ACC112 (cell line): ENCODE measurements around the gene ESRP2.

Experiments
- H2AFZ ChIP-seq: fragments of 200-600 bp; sonication (generic); one replicate; pipeline ENCODE4 v1.6.0; 2017; ENCODE audit warnings: antibody characterized with exemption, low read length; ENCODE audit not compliant: unreplicated experiment
- H3K27ac ChIP-seq: fragments of 200-600 bp; sonication (generic); 2 replicates; pipeline ENCODE4 v1.5.1; 2014; ENCODE audit warnings: low read depth, mild to moderate bottlenecking, antibody characterized with exemption, low read length, moderate library complexity
- H3K27me3 ChIP-seq: fragments of 200-600 bp; sonication (generic); 2 replicates; pipeline ENCODE4 v1.6.1; 2014; ENCODE audit warnings: mild to moderate bottlenecking, antibody characterized with exemption, low read length, moderate library complexity, mixed read lengths; ENCODE audit not compliant: insufficient read depth
- H3K36me3 ChIP-seq: fragments of 200-600 bp; sonication (generic); 2 replicates; pipeline ENCODE4 v1.6.1; 2016; ENCODE audit warnings: mild to moderate bottlenecking, antibody characterized with exemption, low read length, moderate library complexity, mixed read lengths; ENCODE audit not compliant: insufficient read depth
- H3K4me1 ChIP-seq: fragments of 200-600 bp; sonication (generic); one replicate; pipeline ENCODE4 v1.6.1; 2016; ENCODE audit warnings: low read length, mixed read lengths; ENCODE audit not compliant: insufficient read depth, unreplicated experiment, control insufficient read depth
- H3K4me3 ChIP-seq: fragments of 200-600 bp; sonication (generic); 2 replicates; pipeline ENCODE4 v1.5.1; 2014; ENCODE audit warnings: mild to moderate bottlenecking, low read depth, low read length
- H3K79me2 ChIP-seq: fragments of 200-600 bp; sonication (generic); one replicate; pipeline ENCODE4 v1.6.0; 2016; ENCODE audit warnings: low read length; ENCODE audit not compliant: control insufficient read depth, unreplicated experiment, insufficient read depth

Gene ESRP2

GRCh38 chr16:68236826-68237242 is 907 bp upstream of the ESRP2 start:
- H2AFZ ChIP-seq = peak overlapping the region; percentile 70
- H3K4me3 ChIP-seq = peak overlapping the region; percentile 70
- H3K36me3 ChIP-seq = no peaks in the 10 kb centered on the region
- no peaks in the 10 kb centered on the region for H3K79me2 ChIP-seq
- H3K4me1 ChIP-seq = peaks cover 14% of the 10 kb centered on the region
- H3K27ac ChIP-seq = peak overlapping the region; percentile 75
- H3K27me3 ChIP-seq = no peaks in the 10 kb centered on the region

DNA sequence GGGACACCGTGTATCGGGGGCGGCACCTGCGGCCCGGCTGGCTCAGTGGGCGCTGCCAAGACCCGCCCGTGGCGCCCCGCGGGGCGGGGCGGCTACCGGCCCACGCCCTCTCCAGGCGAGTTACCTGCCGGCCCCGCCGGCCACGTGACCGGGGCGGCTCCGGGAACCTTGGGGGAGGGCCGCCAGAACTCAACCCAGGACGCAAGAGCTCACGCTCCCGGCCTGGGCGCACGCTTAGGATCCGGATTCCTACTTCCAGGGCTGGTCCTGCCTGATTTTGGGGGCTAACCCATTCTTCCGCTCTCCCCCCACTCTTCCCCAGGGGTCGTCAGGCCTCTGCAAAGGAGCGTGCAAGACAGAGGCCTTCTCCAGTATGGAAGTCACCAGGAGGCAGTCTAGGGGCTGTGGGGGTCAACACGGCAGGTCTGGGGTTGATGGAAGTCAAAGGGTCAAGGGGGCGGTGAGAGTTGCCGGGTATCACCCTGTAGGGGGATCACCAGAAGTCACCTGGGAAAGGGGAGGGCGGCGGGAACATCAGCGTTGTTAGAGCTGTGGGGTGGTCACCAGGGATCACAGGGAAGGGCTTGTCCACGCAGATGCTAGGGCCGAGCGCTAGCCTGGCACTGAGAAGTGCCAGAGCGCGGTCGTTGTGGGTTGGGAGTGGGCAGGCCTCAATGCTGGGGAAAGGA is 354 bp upstream of the ESRP2 start:
- H3K4me3 ChIP-seq = peak overlapping the region; percentile 70
- no peaks in the 10 kb centered on the region for H3K36me3 ChIP-seq
- no peaks in the 10 kb centered on the region for H3K27me3 ChIP-seq
- no peak overlapping the region for H2AFZ ChIP-seq
- H3K27ac ChIP-seq = peak overlapping the region; percentile 75; the same call in 1 of the 2 replicates
- peaks cover 14% of the 10 kb centered on the region for H3K4me1 ChIP-seq
- no peaks in the 10 kb centered on the region for H3K79me2 ChIP-seq

DNA sequence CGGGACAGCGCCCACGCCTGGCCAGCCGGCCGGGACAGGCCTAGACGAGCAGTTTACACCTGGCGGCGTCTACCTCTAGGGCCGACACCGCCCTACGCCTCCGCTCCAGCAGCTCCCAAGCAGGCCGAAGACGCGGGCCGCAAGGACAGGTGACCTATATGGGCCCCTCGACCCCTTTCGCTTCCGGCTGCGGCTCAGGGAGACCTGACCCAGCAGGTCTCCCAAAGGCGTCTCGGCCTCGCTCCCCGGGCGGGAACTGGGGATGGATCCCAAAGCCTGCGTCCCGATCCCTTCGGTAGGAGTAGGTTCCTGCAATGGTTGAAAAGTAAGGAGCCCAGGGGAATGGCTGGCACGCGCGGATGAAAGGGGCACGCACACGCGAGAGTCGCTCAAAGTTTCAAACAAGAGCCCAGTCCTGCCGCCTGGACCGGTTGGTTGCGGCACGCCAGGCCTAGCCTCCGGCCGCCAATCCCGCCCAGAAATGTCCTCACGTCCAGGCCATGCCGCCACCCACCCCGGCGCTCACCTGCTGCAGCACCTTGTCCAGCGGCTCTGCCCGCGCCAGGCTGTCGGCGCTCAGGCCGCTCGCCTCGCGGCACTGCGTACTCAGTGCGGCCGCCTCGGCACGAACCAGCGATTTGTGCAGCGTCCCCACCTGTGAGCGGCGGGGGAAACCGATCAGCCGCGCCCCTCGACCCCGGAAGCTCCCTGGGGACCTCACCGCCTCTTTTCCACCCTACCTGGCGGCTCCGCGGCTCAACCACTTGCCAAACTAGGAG is 630 bp downstream of the ESRP2 start:
- no peaks in the 10 kb centered on the region for H3K27me3 ChIP-seq
- no peaks in the 10 kb centered on the region for H3K36me3 ChIP-seq
- H3K27ac ChIP-seq = no peak overlapping the region
- peaks cover 14% of the 10 kb centered on the region for H3K4me1 ChIP-seq
- no peaks in the 10 kb centered on the region for H3K79me2 ChIP-seq
- H3K4me3 ChIP-seq = no peak overlapping the region
- H2AFZ ChIP-seq = no peak overlapping the region

DNA sequence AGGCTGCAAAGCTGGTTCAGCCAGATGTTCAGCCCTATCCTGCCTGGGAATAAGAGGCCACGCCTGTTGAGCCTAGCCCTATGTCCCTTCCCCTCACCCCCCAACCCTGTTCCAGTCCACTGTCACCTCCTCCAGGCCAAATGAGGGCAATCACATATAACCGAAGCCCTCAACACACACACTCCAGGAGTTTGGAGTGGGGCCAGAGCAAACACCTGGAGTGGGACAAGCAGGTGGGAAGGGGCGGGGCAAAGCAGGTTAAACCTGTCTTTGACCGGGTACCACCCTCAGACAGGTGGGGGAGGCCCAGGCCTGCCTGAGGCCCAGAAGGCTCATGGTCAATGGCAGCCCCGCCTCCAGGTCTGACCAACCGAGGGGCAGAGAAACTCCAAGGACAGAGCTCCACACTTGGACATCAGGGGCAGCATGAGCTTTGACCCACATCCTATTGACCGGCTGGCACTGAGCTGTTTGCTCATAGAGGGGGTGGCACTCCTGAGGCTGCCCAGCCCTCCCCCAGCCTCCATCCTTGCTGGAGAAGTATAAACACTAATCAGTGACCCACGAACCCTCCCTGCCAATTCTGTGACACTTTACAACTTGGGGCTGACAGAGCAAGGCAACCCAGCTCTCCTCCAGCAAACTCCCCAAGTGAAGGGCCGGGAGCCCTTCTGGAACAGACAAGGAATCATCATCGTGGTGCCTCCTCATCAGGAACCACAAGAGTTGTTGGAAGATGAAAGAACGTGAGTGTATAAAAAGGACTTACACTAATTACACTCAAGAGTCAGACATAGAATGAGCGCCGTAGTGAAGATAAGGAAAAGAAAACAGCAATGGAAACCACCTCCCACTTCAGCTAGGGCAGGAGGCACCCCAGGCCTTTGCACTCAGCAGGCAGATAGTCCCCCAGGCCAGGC is 1.5 kb downstream of the ESRP2 start:
- Histone ChIP-seq H2AFZ (no peak overlapping the region), H3K79me2 (no peaks in the 10 kb centered on the region), H3K4me1 (peaks cover 14% of the 10 kb centered on the region), H3K27ac (no peak overlapping the region), H3K4me3 (no peak overlapping the region), H3K27me3 (no peaks in the 10 kb centered on the region), H3K36me3 (no peaks in the 10 kb centered on the region)

GRCh38 chr16:68233835-68234187 is 2.1 kb downstream of the ESRP2 start:
- H3K27me3 ChIP-seq = no peaks in the 10 kb centered on the region
- no peak overlapping the region for H3K27ac ChIP-seq
- no peak overlapping the region for H3K4me3 ChIP-seq
- H3K36me3 ChIP-seq = no peaks in the 10 kb centered on the region
- no peak overlapping the region for H2AFZ ChIP-seq
- H3K79me2 ChIP-seq = no peaks in the 10 kb centered on the region
- peaks cover 18% of the 10 kb centered on the region for H3K4me1 ChIP-seq

GRCh38 chr16:68233085-68233834 is 2.7 kb downstream of the ESRP2 start:
- H3K4me1 ChIP-seq = peaks cover 14% of the 10 kb centered on the region
- H3K27ac ChIP-seq = no peak overlapping the region
- H3K27me3 ChIP-seq = no peaks in the 10 kb centered on the region
- H3K4me3 ChIP-seq = no peak overlapping the region
- H3K79me2 ChIP-seq = no peaks in the 10 kb centered on the region
- no peaks in the 10 kb centered on the region for H3K36me3 ChIP-seq
- no peak overlapping the region for H2AFZ ChIP-seq

DNA sequence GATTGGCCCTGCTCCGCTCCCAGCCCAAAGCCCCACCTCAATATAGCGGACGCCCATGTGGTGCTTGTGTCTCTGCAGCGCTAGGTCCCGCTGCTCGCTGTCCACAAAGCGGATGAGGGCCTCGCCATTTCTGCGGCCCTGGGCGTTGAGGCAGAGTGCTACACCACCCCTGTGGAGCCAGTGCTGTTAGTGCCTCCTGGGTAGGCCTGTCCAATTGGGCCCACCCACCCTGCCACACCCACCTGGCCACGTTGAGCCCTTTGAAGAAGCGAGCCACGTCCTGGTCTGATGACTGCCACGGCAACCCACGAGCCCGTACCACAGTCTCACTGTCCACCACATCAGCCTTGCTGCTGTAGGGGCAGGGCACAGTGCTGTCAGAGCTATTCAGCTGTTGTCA is 3.6 kb downstream of the ESRP2 start:
- peaks cover 14% of the 10 kb centered on the region for H3K4me1 ChIP-seq
- no peaks in the 10 kb centered on the region for H3K36me3 ChIP-seq
- H3K27me3 ChIP-seq = no peaks in the 10 kb centered on the region
- H3K79me2 ChIP-seq = no peaks in the 10 kb centered on the region
- no peak overlapping the region for H3K4me3 ChIP-seq
- no peak overlapping the region for H3K27ac ChIP-seq
- no peak overlapping the region for H2AFZ ChIP-seq

DNA sequence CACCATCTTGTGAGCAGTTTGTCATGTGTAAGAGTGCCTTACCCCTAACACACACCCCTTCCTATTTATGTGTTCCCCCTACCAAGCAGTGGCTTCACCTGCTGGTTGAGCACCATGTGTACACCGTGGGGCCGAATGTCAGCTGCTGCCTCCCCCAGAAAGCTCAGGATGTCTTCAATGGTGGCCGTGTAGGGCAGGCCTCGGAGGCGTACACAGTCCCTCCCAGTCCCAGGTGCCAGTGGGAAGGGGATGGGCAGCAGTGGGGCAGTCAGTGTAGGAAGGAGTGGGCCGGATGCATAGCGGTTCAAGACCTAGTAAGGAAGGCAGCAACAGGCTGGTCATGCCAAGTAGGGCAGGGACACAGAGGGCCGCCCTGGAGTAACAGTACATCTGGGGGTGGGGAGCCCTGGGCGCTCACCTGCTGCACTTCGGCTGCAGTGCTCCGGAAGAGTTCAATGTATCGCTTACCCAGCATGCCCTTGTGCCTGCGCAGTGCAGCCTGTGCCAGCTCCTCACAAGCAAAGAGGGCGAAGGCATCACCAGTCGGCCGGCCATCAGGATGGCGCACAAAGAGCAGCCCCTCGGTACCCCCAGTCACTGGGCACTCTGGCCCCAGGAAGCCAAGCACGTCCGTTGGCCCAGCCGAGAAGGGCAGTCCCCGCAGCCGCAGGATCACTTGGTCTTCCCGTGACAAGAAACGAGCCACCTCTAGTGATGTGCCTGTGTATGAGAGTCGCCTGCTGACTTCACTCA is 4.4 kb downstream of the ESRP2 start:
- no peaks in the 10 kb centered on the region for H3K36me3 ChIP-seq
- no peak overlapping the region for H2AFZ ChIP-seq
- H3K27ac ChIP-seq = no peak overlapping the region
- H3K4me1 ChIP-seq = peaks cover 13% of the 10 kb centered on the region
- no peaks in the 10 kb centered on the region for H3K79me2 ChIP-seq
- no peaks in the 10 kb centered on the region for H3K27me3 ChIP-seq
- H3K4me3 ChIP-seq = no peak overlapping the region

DNA sequence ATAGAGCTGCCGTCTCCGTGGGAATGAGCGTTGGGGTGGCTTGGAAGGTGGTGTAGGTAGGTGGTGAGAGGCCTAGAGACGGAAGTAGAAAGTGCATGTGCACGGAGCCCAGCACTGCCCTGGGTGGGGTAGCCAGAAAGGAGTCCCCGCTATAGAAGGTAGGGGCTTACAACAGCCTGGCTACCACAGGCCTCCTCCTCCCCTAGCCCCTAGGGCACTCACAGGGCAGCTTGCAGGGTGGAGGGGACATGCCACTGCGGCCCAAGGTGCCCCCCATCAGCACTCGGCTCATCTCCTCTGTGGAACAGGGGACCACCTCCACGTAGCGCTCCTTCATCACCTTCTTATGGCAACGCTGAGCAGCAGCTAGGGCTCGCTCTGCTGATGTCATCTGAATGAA is 5.0 kb downstream of the ESRP2 start:
- Histone ChIP-seq H3K4me1 (peaks cover 8% of the 10 kb centered on the region), H3K36me3 (no peaks in the 10 kb centered on the region), H2AFZ (no peak overlapping the region), H3K27me3 (no peaks in the 10 kb centered on the region), H3K79me2 (no peaks in the 10 kb centered on the region), H3K27ac (no peak overlapping the region), H3K4me3 (no peak overlapping the region)
